Coronary artery (tissue), 2 donors: ENCODE results near the gene PIGT.
A peak's percentile ranks its signal among the peaks of the same experiment; 100 is the strongest.

ENCODE experiments used
- DNase-seq: peaks from one replicate; pipeline ENCODE4 v3.0.0-alpha.2; 2017; ENCODE audit warnings: low spot score
- H3K27ac ChIP-seq, 2 donors: fragments of 200-600 bp; sonication (generic); one replicate each; pipeline ENCODE4 v1.5.1; 2016 to 2019
- H3K4me3 ChIP-seq: fragments of 200-600 bp; sonication (generic); 2 replicates; pipeline ENCODE4 v1.5.1; 2016; ENCODE audit warnings: mild to moderate bottlenecking, moderate library complexity
- TF ChIP-seq, protein P1 (sequence below): fragments of 200-600 bp; sonication (generic); IDR thresholded peaks from one replicate; pipeline ENCODE4 v1.5.1; 2019; ENCODE audit warnings: antibody characterized with exemption

PIGT gene

GRCh38 chr20:45450097-45450818 lies 34.3 kb downstream of the PIGT start:
- TF ChIP-seq, protein P1, sequence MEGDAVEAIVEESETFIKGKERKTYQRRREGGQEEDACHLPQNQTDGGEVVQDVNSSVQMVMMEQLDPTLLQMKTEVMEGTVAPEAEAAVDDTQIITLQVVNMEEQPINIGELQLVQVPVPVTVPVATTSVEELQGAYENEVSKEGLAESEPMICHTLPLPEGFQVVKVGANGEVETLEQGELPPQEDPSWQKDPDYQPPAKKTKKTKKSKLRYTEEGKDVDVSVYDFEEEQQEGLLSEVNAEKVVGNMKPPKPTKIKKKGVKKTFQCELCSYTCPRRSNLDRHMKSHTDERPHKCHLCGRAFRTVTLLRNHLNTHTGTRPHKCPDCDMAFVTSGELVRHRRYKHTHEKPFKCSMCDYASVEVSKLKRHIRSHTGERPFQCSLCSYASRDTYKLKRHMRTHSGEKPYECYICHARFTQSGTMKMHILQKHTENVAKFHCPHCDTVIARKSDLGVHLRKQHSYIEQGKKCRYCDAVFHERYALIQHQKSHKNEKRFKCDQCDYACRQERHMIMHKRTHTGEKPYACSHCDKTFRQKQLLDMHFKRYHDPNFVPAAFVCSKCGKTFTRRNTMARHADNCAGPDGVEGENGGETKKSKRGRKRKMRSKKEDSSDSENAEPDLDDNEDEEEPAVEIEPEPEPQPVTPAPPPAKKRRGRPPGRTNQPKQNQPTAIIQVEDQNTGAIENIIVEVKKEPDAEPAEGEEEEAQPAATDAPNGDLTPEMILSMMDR: peak; percentile 60
- DNase-seq: no peak
- H3K27ac ChIP-seq: peak overlapping the region; percentile 12 to 41
- no peak overlapping the region for H3K4me3 ChIP-seq

DNA sequence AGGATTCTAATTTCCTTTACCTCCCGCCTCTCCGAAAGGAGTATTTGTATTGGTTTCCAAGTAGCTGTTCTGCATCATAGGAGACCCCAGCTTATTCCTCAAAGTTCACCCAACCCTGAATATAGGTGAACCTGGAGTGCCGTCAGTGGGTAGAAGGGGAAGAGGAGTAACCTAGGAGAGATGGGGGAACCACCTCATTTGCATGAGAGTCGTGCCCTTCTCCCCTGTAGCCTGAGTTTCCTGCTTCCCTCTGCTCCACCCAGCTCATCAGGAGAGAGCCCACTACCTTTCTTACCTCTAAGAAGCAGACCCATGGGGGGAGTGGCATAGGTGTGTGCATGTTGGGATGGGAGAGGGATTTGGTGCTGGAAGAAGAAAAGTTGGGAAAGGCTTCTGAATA lies 36.3 kb downstream of the PIGT start:
- Histone ChIP-seq H3K4me3 (no peak overlapping the region), H3K27ac (no peak overlapping the region)
- no peak for DNase-seq
- TF ChIP-seq, protein P1: no peak

DNA sequence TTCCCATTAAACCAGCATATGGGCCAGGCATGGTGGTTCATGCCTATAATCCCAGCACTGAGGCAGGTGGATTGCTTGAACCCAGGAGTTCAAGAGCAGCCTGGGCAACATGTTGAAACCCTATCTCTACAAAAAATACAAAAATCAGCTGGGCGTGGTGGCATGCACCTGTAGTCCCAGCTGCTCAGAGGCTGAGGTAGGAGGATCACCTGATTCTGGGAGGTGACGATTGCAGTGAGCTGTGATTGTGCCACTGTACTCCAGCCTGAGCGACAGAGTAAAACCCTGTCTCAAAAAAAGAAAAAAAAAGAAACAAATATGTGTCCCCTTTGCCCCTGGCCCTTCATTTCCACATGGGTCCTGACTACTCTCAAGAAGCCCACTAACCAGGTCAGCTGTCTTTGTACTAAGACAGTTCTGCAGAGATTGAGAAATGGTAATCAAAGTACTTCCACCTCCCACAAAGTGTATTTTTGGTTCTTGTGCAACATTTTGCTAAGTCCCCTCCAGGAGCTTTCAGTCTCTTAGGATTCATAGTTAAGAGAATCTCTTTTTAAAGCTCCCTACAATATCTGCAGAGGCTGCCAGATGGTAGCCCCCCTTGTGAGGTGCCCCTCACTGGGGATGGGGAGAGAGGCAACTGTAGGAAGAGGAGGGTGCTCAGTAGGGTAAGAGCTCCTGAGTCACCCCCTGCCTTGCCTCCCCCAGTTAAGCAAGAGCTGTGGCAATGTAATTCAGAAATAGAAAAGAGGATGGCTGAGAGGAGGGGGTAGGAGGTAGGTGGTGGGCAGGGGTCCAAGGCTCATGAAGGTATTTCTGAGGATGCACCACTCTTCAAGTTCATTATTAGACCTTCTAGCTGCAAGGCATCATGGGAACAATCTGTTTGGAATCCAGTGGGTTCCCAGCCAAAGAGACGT lies 37.1 kb downstream of the PIGT start:
- H3K4me3 ChIP-seq: no peak overlapping the region
- DNase-seq: no peak
- H3K27ac ChIP-seq: no peak overlapping the region
- TF ChIP-seq, protein P1: no peak

DNA sequence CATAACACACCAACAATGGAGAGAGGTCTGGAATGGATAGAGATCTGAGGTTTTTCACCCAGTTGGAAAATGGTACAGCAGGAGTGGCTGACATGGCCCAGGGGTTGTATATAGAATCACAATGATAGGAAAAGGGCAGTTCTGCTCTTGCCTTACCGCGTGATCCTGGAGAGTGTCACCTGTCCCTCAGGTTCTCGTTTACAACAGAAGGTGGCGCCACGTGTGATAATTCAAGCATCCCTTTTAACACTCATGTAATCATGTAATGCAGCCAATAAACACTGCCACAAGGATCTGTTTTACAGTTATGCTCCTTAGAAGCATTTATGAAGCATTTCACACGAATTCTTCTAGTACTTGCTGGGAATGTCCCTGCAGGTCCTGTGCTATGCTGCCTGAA lies 40.7 kb downstream of the PIGT start:
- no peak overlapping the region for H3K27ac ChIP-seq
- H3K4me3 ChIP-seq: no peak overlapping the region
- TF ChIP-seq, protein P1: no peak
- DNase-seq: no peak

DNA sequence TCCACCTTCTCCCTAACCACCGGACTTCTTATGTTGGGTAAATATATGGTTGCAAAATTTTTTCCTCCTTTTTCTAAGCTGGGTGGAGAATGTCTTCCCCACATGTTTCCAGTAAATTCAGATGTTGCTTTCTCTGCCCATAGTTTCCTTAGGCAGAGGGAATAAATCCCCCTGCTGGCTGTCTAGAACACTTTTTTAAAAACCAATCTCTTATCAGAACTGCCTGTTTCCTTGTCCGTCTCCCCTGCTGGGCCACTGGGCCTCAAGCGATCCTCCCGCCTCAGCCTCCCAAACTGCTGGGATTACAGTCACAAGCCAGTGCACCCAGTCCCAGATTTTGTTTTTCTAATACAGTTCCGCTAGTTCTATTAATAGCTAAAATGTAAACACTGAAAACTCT lies 43.7 kb downstream of the PIGT start:
- H3K27ac ChIP-seq: no peak overlapping the region
- no peak for DNase-seq
- TF ChIP-seq, protein P1: no peak
- no peak overlapping the region for H3K4me3 ChIP-seq

GRCh38 chr20:45461225-45461624 lies 45.3 kb downstream of the PIGT start:
- TF ChIP-seq, protein P1: no peak
- DNase-seq: no peak
- Histone ChIP-seq H3K4me3 (no peak overlapping the region), H3K27ac (no peak overlapping the region)
